Activated CD4-positive, alpha-beta T cell treated with anti-CD3 and anti-CD28 coated beads for 48 hours (primary cell): ENCODE data around the gene LTO1.
"Not testable (repeated sequence)": the region's sequence is repeated elsewhere in the genome, so short reads cannot be mapped to it uniquely, and the experiment has no call there.

ENCODE experiments used
- DNase-seq: peaks from one replicate; pipeline ENCODE4 v3.0.0-alpha.2; 2020

The LTO1 gene

DNA sequence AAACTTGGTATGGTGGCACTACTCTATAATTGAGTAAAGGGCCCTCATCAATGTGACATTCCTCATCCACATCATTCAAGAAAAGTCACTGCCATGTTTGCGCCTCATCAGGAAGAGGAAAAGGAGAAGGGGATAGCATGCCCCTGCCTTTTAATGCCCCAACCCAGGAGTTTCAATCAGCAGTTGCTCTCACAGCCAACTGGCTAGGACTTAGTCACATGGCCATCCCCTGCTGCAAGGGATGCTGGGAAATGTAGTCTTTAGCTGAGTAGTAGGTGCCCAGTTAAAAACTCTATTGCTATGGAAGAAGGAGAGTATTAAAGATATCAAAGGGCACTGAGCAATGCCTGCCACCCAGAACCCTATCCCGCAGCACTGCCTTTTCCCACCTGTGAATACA, 45.1 kb downstream of the LTO1 start:
- no peak for DNase-seq

DNA sequence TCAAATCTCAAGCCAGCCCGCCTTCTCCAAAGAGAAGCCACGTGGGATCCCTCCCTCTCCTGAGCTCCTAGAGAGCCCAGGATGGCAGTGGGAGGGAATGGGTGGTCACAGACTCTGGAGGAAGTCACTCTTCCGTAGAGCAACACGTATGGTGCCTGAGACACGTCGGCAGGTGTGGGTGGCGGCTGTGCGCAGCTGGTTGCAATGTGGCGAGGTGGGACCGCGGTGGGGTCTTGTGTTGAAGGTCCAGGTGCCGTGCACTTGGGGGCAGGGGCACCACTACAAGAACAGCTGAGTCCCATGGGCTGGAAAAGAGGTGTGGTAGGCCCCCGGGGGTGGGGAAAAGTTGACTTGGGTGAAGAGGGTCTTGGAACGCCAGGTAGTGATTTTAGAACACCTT, 47.6 kb downstream of the LTO1 start:
- no peak for DNase-seq

DNA sequence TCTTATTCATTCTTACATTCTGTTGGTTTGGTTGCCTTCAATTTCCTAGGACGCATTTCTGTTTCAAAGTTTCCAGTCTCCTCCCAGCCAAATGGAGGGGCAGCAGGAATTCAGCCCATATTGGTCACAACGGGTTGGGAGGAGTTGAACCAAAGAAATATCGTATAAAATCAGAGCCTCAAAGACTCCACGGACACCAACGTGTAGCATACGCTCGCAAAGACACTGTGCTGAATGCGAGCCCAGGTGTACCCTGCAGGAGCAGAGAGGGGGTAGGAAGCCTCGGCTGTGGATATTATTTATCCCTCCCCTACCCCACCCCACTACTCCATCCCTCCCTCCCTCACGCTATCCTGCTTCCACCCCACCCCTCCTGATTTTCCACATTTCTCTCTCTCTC, 49.7 kb downstream of the LTO1 start:
- DNase-seq, result no peak

DNA sequence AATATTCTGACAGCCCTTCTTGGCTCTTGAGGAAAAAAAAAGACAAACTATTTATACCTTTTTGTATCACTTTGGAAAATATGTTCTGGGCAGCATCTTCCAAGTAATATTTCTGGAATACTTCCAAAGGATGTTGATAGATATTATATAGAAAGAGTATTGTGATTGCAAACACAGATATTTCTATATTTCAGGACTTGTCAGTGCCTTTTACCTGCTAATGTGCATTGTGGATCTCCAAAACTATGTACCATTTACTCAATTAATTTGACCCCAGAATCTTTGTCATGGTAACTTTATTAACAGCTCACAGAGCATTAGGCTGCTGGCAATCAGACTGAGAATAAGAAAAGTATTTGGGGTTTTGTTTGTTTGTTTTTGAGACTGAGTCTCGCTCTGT, 50.9 kb downstream of the LTO1 start:
- no peak for DNase-seq

DNA sequence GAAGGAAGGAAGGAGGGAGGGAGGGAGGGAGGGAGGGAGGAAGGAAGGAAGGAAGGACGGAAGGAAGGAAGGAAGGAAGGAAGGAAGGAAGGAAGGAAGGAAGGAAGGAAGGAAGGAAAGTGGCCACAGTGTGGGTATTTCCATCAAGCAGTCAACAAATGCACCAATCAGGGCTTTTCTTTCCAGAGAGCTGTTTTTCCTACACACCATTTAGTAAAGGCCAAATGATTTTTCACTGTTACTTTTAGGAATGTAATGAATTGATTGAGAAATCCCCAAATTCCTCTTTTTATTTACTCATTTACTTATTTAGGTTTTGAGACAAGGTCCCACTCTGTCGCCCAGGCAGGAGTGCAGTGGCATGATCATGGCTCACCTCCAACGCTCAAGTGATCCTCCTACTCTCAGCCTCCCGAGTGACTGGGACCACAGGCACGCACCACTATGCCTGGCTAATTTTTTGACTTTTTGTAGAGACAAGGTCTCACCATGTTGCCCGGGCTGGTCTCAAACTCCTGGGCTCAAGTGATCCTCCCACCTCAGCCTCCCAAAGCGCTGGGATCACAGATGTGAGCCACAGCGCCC, 53.0 kb downstream of the LTO1 start:
- not testable (repeated sequence) for DNase-seq

DNA sequence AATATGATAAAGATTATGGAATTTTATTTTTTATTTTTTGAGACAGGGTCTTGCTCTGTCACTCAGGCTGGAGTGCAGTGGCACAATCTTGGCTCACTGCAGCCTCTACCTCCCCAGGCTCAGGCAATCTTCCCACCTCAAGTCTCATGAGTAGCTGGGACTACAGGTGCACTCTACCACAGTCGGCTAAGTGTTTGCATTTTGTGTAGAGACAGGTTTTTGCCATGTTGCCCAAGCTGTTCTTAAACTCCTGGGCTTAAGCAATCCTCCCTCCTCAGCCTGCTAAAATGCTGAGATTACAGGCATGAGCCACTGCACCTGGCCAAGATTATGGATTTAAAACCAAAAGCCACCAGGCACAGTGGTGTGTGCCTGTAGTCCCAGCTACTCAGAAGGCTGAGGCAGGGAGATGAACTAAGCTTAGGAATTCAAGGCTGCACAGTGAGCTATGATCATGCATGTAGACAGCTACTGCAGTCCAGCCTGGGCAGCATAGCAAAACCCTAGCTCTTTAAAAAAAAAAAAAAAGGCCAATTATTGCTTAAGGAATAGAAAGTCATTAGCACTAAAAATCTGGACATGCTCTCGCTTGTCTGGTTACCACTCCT, 54.4 kb downstream of the LTO1 start:
- DNase-seq, result no peak

DNA sequence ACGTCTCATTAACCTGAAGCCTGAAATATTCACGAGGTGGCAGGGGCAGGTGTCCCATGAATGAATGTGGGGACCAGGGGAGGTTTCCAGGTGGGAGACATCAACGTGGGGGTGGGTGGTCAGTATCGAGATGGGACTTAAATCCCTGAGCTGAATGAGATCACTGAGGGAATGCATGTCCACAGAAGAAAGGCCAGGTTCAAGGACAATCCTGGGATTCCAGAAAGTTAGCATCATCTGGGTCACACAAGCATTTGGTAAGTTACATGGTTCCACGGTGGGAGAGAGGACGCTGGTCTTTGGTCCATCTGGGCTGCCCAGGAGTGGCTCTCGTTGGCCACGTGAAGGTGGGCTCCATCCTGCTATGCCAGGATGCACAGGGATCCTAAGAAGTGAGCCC, 56.9 kb downstream of the LTO1 start:
- no peak for DNase-seq

DNA sequence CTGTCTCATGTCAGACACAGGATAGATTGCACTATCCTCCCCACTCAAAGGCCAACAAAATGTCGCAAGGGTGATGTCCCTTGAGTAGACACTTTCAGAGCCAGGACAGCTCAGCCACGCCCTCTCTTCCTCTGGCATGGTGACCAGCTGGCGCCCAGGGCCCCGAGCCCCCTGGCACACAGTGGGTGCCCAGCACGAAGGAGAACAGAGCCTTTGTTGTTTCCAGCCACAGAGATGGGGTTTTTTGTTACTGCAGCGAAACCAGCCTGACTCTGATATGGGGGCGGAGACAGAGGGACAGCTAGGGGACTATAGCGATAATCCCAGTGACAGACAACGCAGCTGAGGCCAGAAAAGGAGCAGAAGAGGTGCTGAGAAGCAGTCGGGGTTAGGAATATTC, 57.5 kb downstream of the LTO1 start:
- DNase-seq, result no peak

DNA sequence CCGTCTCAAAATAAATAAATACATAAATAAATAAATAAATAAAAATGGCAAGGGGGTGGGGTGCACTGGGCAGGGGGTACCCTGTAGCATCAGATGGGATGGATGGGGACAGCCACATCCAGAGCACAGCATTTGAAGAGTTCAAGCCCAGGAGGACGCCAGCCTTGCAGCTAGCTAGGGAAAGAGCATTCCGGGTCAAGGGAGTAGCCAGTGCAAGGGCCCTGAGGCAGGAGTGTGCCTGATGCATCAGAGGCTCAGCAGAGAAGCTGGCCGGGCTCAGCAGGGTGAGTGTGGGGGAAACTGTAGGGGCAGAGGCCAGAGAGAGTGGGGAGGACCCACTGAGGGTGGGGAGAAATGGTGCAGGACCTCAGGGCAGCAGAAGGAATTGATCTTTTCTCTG, 57.9 kb downstream of the LTO1 start:
- DNase-seq, result no peak
